Peyer's patch (tissue), 4 donors: ENCODE results near the gene HAND2. TPM values are rescaled to one million over a fixed set of nuclear protein-coding genes. Genes with fewer than 3 reads are reported as not detected.

Source experiments
- DNase-seq, 3 donors: peaks; one replicate each; pipeline ENCODE4 v3.0.0-alpha.2; 2017 to 2019
- H3K27ac ChIP-seq, 4 donors: fragments of 200-600 bp; sonication (generic); one replicate each; pipeline ENCODE4 v1.5.1; 2016 to 2019
- H3K27me3 ChIP-seq, 2 donors: fragments of 200-600 bp; sonication (generic); one replicate each; pipeline ENCODE4 v1.5.1; 2019
- H3K36me3 ChIP-seq, 3 donors: fragments of 200-600 bp; sonication (generic); one replicate each; pipeline ENCODE4 v1.5.1; 2016 to 2019
- H3K4me1 ChIP-seq, 4 donors: fragments of 200-600 bp; sonication (generic); one replicate each; pipeline ENCODE4 v1.5.1; 2016 to 2019
- H3K4me3 ChIP-seq, 4 donors: fragments of 200-600 bp; sonication (generic); 1 replicate in 3 of 4; 2 replicates in 1 of 4; pipeline ENCODE4 v1.5.1; 2016 to 2019; ENCODE audit warnings: mild to moderate bottlenecking in 1 of 4
- H3K9me3 ChIP-seq, 4 donors: fragments of 200-600 bp; sonication (generic); one replicate each; pipeline ENCODE4 v1.5.1; 2016 to 2019; ENCODE audit warnings: mild to moderate bottlenecking in 1 of 4
- POLR2A ChIP-seq, 2 donors: fragments of 450-650 bp; IDR thresholded peaks; one replicate each; pipeline ENCODE4 v1.5.1; 2017; ENCODE audit warnings: antibody characterized with exemption in 2 of 2, mild to moderate bottlenecking in 2 of 2, moderate library complexity in 2 of 2
- total RNA-seq, 4 donors: library from RNA; depleted of rRNA; stranded (reverse); fragments of >200 nt; gene quantifications; one replicate each; pipeline ENCODE4 v1.1.0, GENCODE V29; 2016
- TF ChIP-seq, protein P1 (sequence below), 6 experiments: fragments of 450-650 bp in 4 of 6; fragments of 200-600 bp in 2 of 6; sonication (generic) in 1 of 6; IDR thresholded peaks; one replicate each; pipeline ENCODE4 v1.5.1; 2017 to 2019; ENCODE audit warnings: antibody characterized with exemption in 6 of 6, mild to moderate bottlenecking in 3 of 6, moderate library complexity in 1 of 6

The HAND2 gene
- total RNA-seq, 4 donors from 2014 or later = 4.9 to 40.4 (median 9.1) TPM; not detected in 1

DNA sequence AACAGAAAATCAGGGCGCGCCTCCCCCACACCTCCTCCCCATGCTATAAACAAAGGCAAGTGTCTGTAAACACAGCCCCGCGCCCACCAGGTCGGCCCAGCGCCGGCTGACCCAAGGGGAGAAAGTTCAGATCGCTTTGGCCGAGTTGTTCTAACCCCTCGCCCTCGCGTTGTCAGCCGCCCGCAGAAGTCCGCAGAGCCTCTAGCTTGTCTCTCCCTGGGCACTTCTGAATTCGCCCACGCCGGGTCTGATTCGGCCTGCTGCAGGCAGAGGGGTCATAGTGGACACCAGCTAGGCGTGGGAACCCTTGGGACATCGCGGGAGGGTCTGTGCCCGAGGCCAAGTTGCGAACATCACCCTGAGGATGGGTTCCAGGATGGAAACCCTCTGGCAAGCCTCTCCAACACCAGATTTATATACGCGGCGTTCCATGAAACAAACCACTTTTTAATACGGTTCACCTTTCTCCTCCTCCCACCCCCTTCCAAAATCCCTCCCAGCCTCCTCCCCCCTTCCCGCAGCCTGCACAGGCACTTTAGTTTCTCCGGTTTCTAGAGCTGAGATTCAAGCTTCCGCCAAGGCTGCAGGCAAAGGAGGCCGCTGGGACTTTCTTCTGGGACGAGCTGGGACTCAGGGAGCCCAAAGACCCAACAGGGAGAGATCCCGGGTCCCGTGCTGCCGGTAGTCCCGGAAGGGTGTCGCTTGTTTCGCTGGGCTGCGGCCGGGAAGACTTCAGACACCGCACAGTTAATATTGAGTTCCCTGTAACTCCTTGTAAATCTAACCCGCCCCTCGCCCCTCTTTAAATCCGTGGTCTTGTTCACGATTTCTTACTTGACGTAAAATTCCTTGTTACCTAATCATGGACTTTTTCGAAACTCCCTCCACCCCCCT lies 4.7 kb downstream of the HAND2 start:
- peak overlapping the region in 1 of 4 donors; percentile 87 for H3K27ac ChIP-seq
- peaks cover 0 to 23% (median 0%) of the 10 kb centered on the region in 4 donors for H3K4me1 ChIP-seq
- peaks cover 0 to 43% of the 10 kb centered on the region in 2 donors for H3K27me3 ChIP-seq
- H3K9me3 ChIP-seq = no peaks in the 10 kb centered on the region
- peak overlapping the region in 2 of 4 donors; percentile 7 to 49 for H3K4me3 ChIP-seq
- TF ChIP-seq, protein P1, sequence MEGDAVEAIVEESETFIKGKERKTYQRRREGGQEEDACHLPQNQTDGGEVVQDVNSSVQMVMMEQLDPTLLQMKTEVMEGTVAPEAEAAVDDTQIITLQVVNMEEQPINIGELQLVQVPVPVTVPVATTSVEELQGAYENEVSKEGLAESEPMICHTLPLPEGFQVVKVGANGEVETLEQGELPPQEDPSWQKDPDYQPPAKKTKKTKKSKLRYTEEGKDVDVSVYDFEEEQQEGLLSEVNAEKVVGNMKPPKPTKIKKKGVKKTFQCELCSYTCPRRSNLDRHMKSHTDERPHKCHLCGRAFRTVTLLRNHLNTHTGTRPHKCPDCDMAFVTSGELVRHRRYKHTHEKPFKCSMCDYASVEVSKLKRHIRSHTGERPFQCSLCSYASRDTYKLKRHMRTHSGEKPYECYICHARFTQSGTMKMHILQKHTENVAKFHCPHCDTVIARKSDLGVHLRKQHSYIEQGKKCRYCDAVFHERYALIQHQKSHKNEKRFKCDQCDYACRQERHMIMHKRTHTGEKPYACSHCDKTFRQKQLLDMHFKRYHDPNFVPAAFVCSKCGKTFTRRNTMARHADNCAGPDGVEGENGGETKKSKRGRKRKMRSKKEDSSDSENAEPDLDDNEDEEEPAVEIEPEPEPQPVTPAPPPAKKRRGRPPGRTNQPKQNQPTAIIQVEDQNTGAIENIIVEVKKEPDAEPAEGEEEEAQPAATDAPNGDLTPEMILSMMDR (IDR thresholded peaks at IDR 0.05) = no peak
- no peak for TF ChIP-seq POLR2A (IDR thresholded peaks at IDR 0.05)
- DNase-seq = no peak
- no peaks in the 10 kb centered on the region for H3K36me3 ChIP-seq

DNA sequence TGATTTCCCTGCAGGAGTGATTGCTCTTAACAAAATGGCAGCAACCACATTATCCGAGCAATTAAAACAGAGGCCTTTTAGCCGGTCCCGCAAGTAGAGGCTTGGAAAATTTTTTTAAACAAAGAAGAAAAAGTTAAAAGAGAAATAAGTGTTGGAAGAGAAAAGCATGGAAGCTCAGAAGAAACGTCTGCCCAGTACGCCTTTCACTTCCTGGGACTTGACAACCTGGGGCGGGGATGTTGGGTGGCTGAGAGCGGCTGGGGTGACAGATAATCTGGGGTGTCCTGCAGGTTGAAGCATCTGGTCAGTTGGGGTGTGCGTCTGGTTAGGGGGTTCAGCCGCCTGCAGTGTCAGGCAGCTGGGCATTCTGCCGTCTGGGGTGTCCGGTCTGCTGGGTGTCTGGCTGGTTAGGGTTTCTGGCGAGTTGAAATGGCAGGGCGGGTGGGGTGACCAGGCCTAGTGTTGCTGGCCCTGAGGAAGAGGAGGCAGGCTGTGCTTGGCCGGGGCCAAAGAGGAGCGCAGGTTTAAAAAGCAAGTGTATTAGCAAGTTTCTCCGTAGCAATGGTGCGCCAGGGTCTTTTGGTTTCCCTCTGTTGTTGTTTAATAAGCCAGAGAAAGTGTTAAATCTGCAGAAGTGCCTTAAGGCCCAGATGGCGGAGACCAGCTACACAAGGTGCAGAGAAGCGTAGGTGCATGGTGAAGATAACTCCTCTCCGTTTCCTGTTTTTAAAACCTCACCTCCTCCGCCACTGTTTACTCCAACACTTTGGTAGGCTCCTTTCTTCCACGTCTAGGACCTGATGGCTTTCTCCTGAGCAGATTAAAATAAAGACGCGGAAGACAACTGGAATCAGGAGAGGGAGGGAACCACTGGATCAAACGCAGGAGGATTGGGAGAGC lies 5.6 kb downstream of the HAND2 start:
- Histone ChIP-seq H3K9me3 (no peaks in the 10 kb centered on the region), H3K27ac (peak overlapping the region in 1 of 4 donors; percentile 87), H3K4me1 (peaks cover 0 to 23% (median 0%) of the 10 kb centered on the region in 4 donors), H3K4me3 (peak overlapping the region in 1 of 4 donors; percentile 49), H3K27me3 (peaks cover 0 to 36% of the 10 kb centered on the region in 2 donors), H3K36me3 (no peaks in the 10 kb centered on the region)
- DNase-seq = no peak
- TF ChIP-seq POLR2A (IDR thresholded peaks at IDR 0.05) = no peak
- TF ChIP-seq, protein P1 (IDR thresholded peaks at IDR 0.05) = no peak

DNA sequence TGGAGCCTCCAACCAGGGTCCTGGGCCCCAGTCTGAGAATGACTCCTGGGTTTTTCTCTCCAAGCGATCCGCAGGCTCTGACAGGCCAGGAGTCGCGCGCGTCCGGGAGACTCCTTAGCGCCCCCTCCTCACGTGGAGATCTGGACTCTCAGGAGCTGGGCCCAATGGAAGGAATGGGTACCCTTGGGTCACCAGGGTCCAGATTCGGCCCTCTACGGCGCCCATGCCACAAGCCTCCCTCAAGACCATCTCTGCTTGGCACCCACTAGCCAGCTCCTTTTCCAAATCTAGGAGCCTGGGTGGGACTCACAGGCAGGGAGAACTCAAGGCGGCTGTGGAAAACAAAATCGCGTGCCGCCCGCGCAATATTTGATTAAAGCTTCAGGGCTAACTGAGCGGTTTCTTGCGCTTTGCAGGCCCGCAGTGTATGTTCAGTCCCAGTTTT lies 7.1 kb downstream of the HAND2 start:
- DNase-seq = no peak
- Histone ChIP-seq H3K4me1 (peaks cover 0 to 18% (median 0%) of the 10 kb centered on the region in 4 donors), H3K36me3 (no peaks in the 10 kb centered on the region), H3K27ac (peak overlapping the region; percentile 0 to 87 (median 52)), H3K4me3 (peak overlapping the region in 2 of 4 donors; percentile 35 to 40), H3K27me3 (peaks cover 0 to 26% of the 10 kb centered on the region in 2 donors), H3K9me3 (no peaks in the 10 kb centered on the region)
- TF ChIP-seq, protein P1 (IDR thresholded peaks at IDR 0.05) = no peak
- no peak for TF ChIP-seq POLR2A (IDR thresholded peaks at IDR 0.05)

DNA sequence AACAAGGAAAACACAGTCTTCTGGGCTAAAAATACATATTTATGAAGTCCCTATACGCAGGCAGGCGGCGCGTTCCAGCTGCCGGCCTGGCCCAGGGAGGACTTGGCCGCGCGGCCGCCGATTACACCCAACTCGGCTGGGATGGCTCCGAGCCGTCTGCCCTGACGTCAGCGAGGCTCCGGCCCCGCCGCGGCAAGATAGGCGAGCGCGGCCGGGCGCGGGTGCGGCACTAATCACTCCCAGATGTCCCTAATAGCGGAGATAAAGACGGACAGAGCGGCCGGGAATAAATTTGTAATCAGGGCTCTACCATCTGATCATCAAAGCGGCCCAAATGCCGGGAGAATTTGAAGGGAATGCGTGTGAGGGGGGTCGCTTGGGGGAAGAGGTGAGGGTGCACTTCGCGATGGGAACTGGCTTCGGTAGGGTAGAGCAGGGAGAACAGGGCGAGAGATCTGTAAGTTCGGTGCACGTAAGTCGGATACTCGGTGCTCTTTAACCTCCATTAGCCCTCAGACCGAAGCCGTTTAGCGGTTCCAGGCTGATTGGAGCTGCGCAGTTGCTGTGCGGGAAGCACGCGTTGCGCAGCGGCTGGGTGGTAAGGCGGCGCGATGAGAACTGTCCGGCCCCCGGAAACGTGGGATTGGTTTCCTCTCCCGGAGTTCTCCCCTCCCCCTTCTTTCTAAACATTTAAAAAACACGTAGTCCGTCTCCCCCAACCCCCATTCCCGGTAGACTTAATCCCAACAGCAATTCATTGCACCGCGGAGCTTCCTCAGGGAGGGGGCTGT lies 7.7 kb downstream of the HAND2 start:
- DNase-seq = peak in 2 of 3 donors; percentile 68 to 70
- H3K27me3 ChIP-seq = peaks cover 0 to 21% of the 10 kb centered on the region in 2 donors
- H3K4me1 ChIP-seq = peaks cover 0 to 18% (median 0%) of the 10 kb centered on the region in 4 donors
- H3K9me3 ChIP-seq = no peaks in the 10 kb centered on the region
- H3K36me3 ChIP-seq = no peaks in the 10 kb centered on the region
- peak overlapping the region; percentile 0 to 87 (median 52) for H3K27ac ChIP-seq
- TF ChIP-seq, protein P1 (IDR thresholded peaks at IDR 0.05) = no peak
- no peak for TF ChIP-seq POLR2A (IDR thresholded peaks at IDR 0.05)
- peak overlapping the region in 3 of 4 donors; percentile 26 to 40 (median 35) for H3K4me3 ChIP-seq
